Caco-2 (cell line): ENCODE measurements around the gene LBX1. TPM values are rescaled to one million over a fixed set of nuclear protein-coding genes. Genes with fewer than 3 reads are reported as not detected.

Experiments
- BruUV-seq: library from RNA; stranded (reverse); fragments of 400-500 nt; replicated peaks from 2 replicates; lab custom pipeline; 2021; lab: Mats Ljungman, UMichigan
- CTCF ChIA-PET: fragments of 300-600 bp; sonication (Branson Sonifier 250); formaldehyde crosslinking; loops from one replicate; lab custom pipeline; 2022; ENCODE audit warnings: antibody characterized with exemption; lab: Charles Lee
- POLR2A ChIA-PET: fragments of 300-600 bp; sonication (Branson Sonifier 250); formaldehyde crosslinking; loops from one replicate; lab custom pipeline; 2022; ENCODE audit warnings: antibody characterized with exemption; lab: Charles Lee
- DNase-seq, 2 experiments: peaks; one replicate each; pipeline versions ENCODE4 v3.0.0 to v3.0.0-alpha.2; 2020 to 2022
- H3K27me3 ChIP-seq: replicated peaks from 2 replicates; pipeline ENCODE4 v1.6.0; 2011; ENCODE audit warnings: low read length; ENCODE audit not compliant: control insufficient read depth, insufficient read depth
- H3K36me3 ChIP-seq: 2 replicates; pipeline ENCODE4 v1.5.1; 2011; ENCODE audit warnings: low read length; ENCODE audit not compliant: control insufficient read depth, insufficient read depth
- H3K4me1 ChIP-seq: fragments of 250-450 bp; sonication (Bioruptor Pico); 2 replicates; pipeline ENCODE4 v1.5.1; 2020; ENCODE audit warnings: mild to moderate bottlenecking
- H3K4me3 ChIP-seq: 2 replicates; pipeline ENCODE4 v1.5.1; 2011; ENCODE audit warnings: low read depth, mild to moderate bottlenecking, control low read depth, low read length
- H3K9me3 ChIP-seq: fragments of 250-450 bp; sonication (Bioruptor Pico); 2 replicates; pipeline ENCODE4 v1.5.1; 2020; ENCODE audit warnings: mild to moderate bottlenecking, moderate library complexity
- H3K27ac Mint-ChIP-seq: one replicate; pipeline ENCODE4 v1.8.0; 2022; ENCODE audit warnings: mixed read lengths; ENCODE audit not compliant: unreplicated experiment
- H3K27me3 Mint-ChIP-seq: one replicate; pipeline ENCODE4 v1.8.0; 2022; ENCODE audit warnings: mixed read lengths; ENCODE audit not compliant: insufficient read depth, unreplicated experiment
- H3K36me3 Mint-ChIP-seq: one replicate; pipeline ENCODE4 v1.8.0; 2022; ENCODE audit warnings: mild to moderate bottlenecking, mixed read lengths; ENCODE audit not compliant: insufficient read depth, unreplicated experiment
- H3K4me1 Mint-ChIP-seq: one replicate; pipeline ENCODE4 v1.8.0; 2022; ENCODE audit warnings: low read depth, mixed read lengths; ENCODE audit not compliant: unreplicated experiment
- H3K4me3 Mint-ChIP-seq: one replicate; pipeline ENCODE4 v1.8.0; 2022; ENCODE audit warnings: mild to moderate bottlenecking, moderate library complexity, mixed read lengths; ENCODE audit not compliant: unreplicated experiment
- H3K9me3 Mint-ChIP-seq: one replicate; pipeline ENCODE4 v1.8.0; 2022; ENCODE audit warnings: mixed read lengths; ENCODE audit not compliant: unreplicated experiment
- intact Hi-C: fragments of 100-400 bp; cut with micrococcal nuclease; formaldehyde crosslinking; loops from one replicate; pipeline ENCODE4 v1.10.0; 2022; ENCODE audit not compliant: unreplicated experiment
- total RNA-seq: library from RNA; stranded (reverse); gene quantifications from 2 replicates; pipeline ENCODE4 v1.2.3, GENCODE V29; 2022
- TF ChIP-seq, protein P1 (sequence below), 2 experiments: fragments of 200-600 bp in 1 of 2; IDR thresholded peaks; 1 replicate in 1 of 2; 2 replicates in 1 of 2; pipeline versions ENCODE4 v1.5.1 to v1.8.0; 2011 to 2022; ENCODE audit warnings: antibody characterized with exemption in 1 of 2, control low read depth in 1 of 2, inconsistent platforms in 1 of 2, low read depth in 1 of 2, low read length in 1 of 2, mild to moderate bottlenecking in 1 of 2, moderate library complexity in 1 of 2; ENCODE audit not compliant: insufficient read depth in 1 of 2, severe bottlenecking in 1 of 2, unreplicated experiment in 1 of 2

LBX1 gene
- total RNA-seq, 1 experiment from 2014 or later: not detected

- peaks cover 4% of the 10 kb centered on the region for H3K27me3 ChIP-seq
- no peaks in the 10 kb centered on the region for H3K9me3 Mint-ChIP-seq
- CTCF ChIA-PET: no interaction called here
- DNase-seq: no peak
- no peaks in the 10 kb centered on the region for H3K36me3 ChIP-seq
- peaks cover 7% of the 10 kb centered on the region for H3K4me1 Mint-ChIP-seq
- peaks cover 50% of the 10 kb centered on the region for H3K27me3 Mint-ChIP-seq
- intact Hi-C loops: no loop called here
- H3K4me3 ChIP-seq: no peak overlapping the region
- TF ChIP-seq, protein P1, sequence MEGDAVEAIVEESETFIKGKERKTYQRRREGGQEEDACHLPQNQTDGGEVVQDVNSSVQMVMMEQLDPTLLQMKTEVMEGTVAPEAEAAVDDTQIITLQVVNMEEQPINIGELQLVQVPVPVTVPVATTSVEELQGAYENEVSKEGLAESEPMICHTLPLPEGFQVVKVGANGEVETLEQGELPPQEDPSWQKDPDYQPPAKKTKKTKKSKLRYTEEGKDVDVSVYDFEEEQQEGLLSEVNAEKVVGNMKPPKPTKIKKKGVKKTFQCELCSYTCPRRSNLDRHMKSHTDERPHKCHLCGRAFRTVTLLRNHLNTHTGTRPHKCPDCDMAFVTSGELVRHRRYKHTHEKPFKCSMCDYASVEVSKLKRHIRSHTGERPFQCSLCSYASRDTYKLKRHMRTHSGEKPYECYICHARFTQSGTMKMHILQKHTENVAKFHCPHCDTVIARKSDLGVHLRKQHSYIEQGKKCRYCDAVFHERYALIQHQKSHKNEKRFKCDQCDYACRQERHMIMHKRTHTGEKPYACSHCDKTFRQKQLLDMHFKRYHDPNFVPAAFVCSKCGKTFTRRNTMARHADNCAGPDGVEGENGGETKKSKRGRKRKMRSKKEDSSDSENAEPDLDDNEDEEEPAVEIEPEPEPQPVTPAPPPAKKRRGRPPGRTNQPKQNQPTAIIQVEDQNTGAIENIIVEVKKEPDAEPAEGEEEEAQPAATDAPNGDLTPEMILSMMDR (IDR thresholded peaks at IDR 0.05; ENCODE audit: insufficient read depth in 1 of 2, low read depth in 1 of 2, low read length in 1 of 2, severe bottlenecking in 1 of 2, unreplicated experiment in 1 of 2): no peak
- BruUV-seq: no TSS peak
- POLR2A ChIA-PET: no interaction called here
- no peak overlapping the region for H3K4me3 Mint-ChIP-seq
- H3K4me1 ChIP-seq: no peaks in the 10 kb centered on the region
- no peaks in the 10 kb centered on the region for H3K9me3 ChIP-seq
- no peak overlapping the region for H3K27ac Mint-ChIP-seq
- no peaks in the 10 kb centered on the region for H3K36me3 Mint-ChIP-seq
Observed at GRCh38 chr10:101221963-101222531, 7.2 kb downstream of the LBX1 start.

- no peaks in the 10 kb centered on the region for H3K4me1 ChIP-seq
- Mint-ChIP-seq H3K36me3 (no peaks in the 10 kb centered on the region), H3K27ac (no peak overlapping the region), H3K4me1 (peaks cover 7% of the 10 kb centered on the region), H3K27me3 (peaks cover 48% of the 10 kb centered on the region), H3K4me3 (no peak overlapping the region), H3K9me3 (no peaks in the 10 kb centered on the region)
- no peaks in the 10 kb centered on the region for H3K36me3 ChIP-seq
- ChIA-PET POLR2A (no interaction called here), CTCF (no interaction called here)
- peaks cover 4% of the 10 kb centered on the region for H3K27me3 ChIP-seq
- H3K9me3 ChIP-seq: no peaks in the 10 kb centered on the region
- no peak for DNase-seq
- TF ChIP-seq, protein P1 (IDR thresholded peaks at IDR 0.05; ENCODE audit: insufficient read depth in 1 of 2, low read depth in 1 of 2, low read length in 1 of 2, severe bottlenecking in 1 of 2, unreplicated experiment in 1 of 2): no peak
- BruUV-seq: no TSS peak
- intact Hi-C loops: no loop called here
- no peak overlapping the region for H3K4me3 ChIP-seq
Observed at GRCh38 chr10:101221549-101221948, 7.7 kb downstream of the LBX1 start.

DNA sequence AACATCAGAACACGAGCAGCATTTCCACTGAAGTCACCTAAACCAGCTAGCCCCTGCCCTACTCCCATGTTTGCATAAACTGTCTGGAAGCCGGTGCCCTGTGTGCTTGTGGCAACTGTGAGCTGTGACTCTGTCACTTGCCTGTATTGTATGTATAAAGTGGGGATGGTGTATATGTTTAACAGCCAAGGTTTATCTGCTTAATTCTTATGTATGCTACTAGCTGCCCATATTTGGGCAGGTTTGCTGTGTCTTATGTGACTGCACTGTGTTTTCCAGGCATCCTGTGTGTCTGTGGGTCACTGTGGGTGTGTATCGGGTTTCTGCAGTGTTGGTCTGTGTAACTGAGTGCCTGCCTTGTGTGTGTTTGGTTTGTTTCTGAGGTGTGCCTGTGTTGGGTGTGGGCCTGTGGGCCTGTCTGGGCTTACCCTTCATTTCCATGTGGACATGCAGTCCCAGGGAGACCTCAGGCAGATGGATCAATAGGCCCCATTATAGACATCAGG, 9.3 kb downstream of the LBX1 start:
- TF ChIP-seq, protein P1 (IDR thresholded peaks at IDR 0.05; ENCODE audit: insufficient read depth in 1 of 2, low read depth in 1 of 2, low read length in 1 of 2, severe bottlenecking in 1 of 2, unreplicated experiment in 1 of 2): no peak
- no peaks in the 10 kb centered on the region for H3K36me3 Mint-ChIP-seq
- no peak overlapping the region for H3K4me3 Mint-ChIP-seq
- Histone ChIP-seq H3K4me3 (no peak overlapping the region), H3K27me3 (peaks cover 1% of the 10 kb centered on the region; the same call in 1 of the 2 replicates), H3K4me1 (peaks cover 2% of the 10 kb centered on the region; the same call in 1 of the 2 replicates), H3K9me3 (no peaks in the 10 kb centered on the region), H3K36me3 (no peaks in the 10 kb centered on the region)
- H3K9me3 Mint-ChIP-seq: no peaks in the 10 kb centered on the region
- POLR2A ChIA-PET: interaction anchor here (0.6 kb wide), 1 partner anchor 253 kb away, joined by 6 read pairs; no protein-coding TSS in a partner anchor
- H3K27ac Mint-ChIP-seq: no peak overlapping the region
- H3K4me1 Mint-ChIP-seq: peaks cover 5% of the 10 kb centered on the region
- CTCF ChIA-PET: no interaction called here
- no peak for DNase-seq
- peaks cover 44% of the 10 kb centered on the region for H3K27me3 Mint-ChIP-seq
- no TSS peak for BruUV-seq
- intact Hi-C loops: no loop called here
